ENCODE measurements around the gene RRM1. TPM values are rescaled to one million over a fixed set of nuclear protein-coding genes. Genes with fewer than 3 reads are reported as not detected.

Gene RRM1
- polyA plus RNA-seq, 1 donor (not counting 4 experiments of a cell fraction or from before 2014, with no cell fraction given): 65.6 TPM

GRCh38 chr11:4087551-4087950 lies 7.0 kb upstream of the RRM1 start:
- DNase-seq (ENCODE audit: low read depth, low spot score): no peak
- Histone ChIP-seq H3K4me3 (ENCODE audit: control insufficient read depth in 2 of 3, extremely low read depth in 1 of 3, insufficient read depth in 2 of 3, low read depth in 1 of 3, low read length in 3 of 3) (no peak overlapping the region), H3K27me3 (ENCODE audit: control insufficient read depth, extremely low read depth, insufficient read depth, low read length) (no peaks in the 10 kb centered on the region), H3K27ac (ENCODE audit: control insufficient read depth, insufficient read depth, low read length) (no peak overlapping the region), H3K9me3 (ENCODE audit: control insufficient read depth, low read depth, low read length) (no peaks in the 10 kb centered on the region), H3K9me1 (ENCODE audit: control insufficient read depth, extremely low read depth, insufficient read depth, low read length) (no peaks in the 10 kb centered on the region), H2AFZ (ENCODE audit: control insufficient read depth, low read length) (no peak overlapping the region), H3K9ac (ENCODE audit: control insufficient read depth, extremely low read depth, insufficient read depth, low read length) (no peak overlapping the region), H3K4me2 (ENCODE audit: control insufficient read depth, extremely low read depth, insufficient read depth, low read depth, low read length) (no peak overlapping the region), H3K36me3 (ENCODE audit: control insufficient read depth in 2 of 2, extremely low read depth in 1 of 2, insufficient read depth in 2 of 2, low read length in 2 of 2) (peaks cover 9 to 20% of the 10 kb centered on the region in 2 experiments), H3K4me1 (ENCODE audit: control insufficient read depth, extremely low read depth, insufficient read depth, low read length) (no peaks in the 10 kb centered on the region), H3K79me2 (ENCODE audit: control insufficient read depth, insufficient read depth, low read length) (no peaks in the 10 kb centered on the region), H4K20me1 (ENCODE audit: control insufficient read depth, extremely low read depth, insufficient read depth, low read length) (no peaks in the 10 kb centered on the region)
- dilution Hi-C loops (cut with MboI; ENCODE audit: extremely low pct_ligation_motif_present, low sequenced_read_pairs): no loop called here
- no peak for FAIRE-seq
- TF ChIP-seq, protein P1, sequence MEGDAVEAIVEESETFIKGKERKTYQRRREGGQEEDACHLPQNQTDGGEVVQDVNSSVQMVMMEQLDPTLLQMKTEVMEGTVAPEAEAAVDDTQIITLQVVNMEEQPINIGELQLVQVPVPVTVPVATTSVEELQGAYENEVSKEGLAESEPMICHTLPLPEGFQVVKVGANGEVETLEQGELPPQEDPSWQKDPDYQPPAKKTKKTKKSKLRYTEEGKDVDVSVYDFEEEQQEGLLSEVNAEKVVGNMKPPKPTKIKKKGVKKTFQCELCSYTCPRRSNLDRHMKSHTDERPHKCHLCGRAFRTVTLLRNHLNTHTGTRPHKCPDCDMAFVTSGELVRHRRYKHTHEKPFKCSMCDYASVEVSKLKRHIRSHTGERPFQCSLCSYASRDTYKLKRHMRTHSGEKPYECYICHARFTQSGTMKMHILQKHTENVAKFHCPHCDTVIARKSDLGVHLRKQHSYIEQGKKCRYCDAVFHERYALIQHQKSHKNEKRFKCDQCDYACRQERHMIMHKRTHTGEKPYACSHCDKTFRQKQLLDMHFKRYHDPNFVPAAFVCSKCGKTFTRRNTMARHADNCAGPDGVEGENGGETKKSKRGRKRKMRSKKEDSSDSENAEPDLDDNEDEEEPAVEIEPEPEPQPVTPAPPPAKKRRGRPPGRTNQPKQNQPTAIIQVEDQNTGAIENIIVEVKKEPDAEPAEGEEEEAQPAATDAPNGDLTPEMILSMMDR (optimal IDR thresholded peaks at IDR 0.05 in 1 of 3, IDR thresholded peaks at IDR 0.05 in 1 of 3, conservative IDR thresholded peaks at IDR 0.05 in 1 of 3; ENCODE audit: extremely low read depth in 1 of 3, insufficient read depth in 2 of 3, low read length in 3 of 3): peak in 1 of 3 experiments; percentile 31
- TF ChIP-seq EZH2 (IDR thresholded peaks at IDR 0.05; ENCODE audit: low read length): no peak

DNA sequence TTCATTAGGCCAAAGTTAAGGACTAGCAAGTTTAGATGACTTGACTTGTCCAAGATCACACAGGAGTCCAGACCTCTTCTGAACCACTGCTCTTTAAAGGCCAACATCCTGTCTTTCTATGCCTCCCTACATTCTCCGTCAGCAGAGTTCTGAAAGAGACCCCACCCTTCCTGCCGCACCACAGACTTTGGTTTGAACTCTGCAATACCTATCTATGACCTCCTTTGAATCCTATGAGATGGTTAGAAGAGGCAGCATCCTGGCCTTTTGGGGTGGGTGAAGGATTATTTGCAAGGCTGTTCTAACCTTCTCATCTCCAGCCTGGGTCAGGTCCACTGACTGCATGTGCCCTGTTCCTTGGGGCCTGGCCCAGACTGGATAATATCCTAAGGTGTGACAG lies 4.3 kb upstream of the RRM1 start:
- dilution Hi-C loops (cut with MboI; ENCODE audit: extremely low pct_ligation_motif_present, low sequenced_read_pairs): no loop called here

More for the DNA sequence above, 4.3 kb upstream of the RRM1 start:
- Histone ChIP-seq H2AFZ (ENCODE audit: control insufficient read depth, low read length) (no peak overlapping the region), H3K79me2 (ENCODE audit: control insufficient read depth, insufficient read depth, low read length) (peaks cover 5% of the 10 kb centered on the region), H3K27me3 (ENCODE audit: control insufficient read depth, extremely low read depth, insufficient read depth, low read length) (no peaks in the 10 kb centered on the region), H3K27ac (ENCODE audit: control insufficient read depth, insufficient read depth, low read length) (no peak overlapping the region), H4K20me1 (ENCODE audit: control insufficient read depth, extremely low read depth, insufficient read depth, low read length) (no peaks in the 10 kb centered on the region), H3K4me3 (ENCODE audit: control insufficient read depth in 2 of 3, extremely low read depth in 1 of 3, insufficient read depth in 2 of 3, low read depth in 1 of 3, low read length in 3 of 3) (no peak overlapping the region), H3K9me1 (ENCODE audit: control insufficient read depth, extremely low read depth, insufficient read depth, low read length) (no peaks in the 10 kb centered on the region), H3K36me3 (ENCODE audit: control insufficient read depth in 2 of 2, extremely low read depth in 1 of 2, insufficient read depth in 2 of 2, low read length in 2 of 2) (peaks cover 0 to 12% of the 10 kb centered on the region in 2 experiments), H3K4me1 (ENCODE audit: control insufficient read depth, extremely low read depth, insufficient read depth, low read length) (peaks cover 6% of the 10 kb centered on the region), H3K9me3 (ENCODE audit: control insufficient read depth, low read depth, low read length) (no peaks in the 10 kb centered on the region), H3K9ac (ENCODE audit: control insufficient read depth, extremely low read depth, insufficient read depth, low read length) (no peak overlapping the region), H3K4me2 (ENCODE audit: control insufficient read depth, extremely low read depth, insufficient read depth, low read depth, low read length) (no peak overlapping the region)
- DNase-seq (ENCODE audit: low read depth, low spot score) (no peak), FAIRE-seq (no peak)
- TF ChIP-seq, protein P1 (optimal IDR thresholded peaks at IDR 0.05 in 1 of 3, IDR thresholded peaks at IDR 0.05 in 1 of 3, conservative IDR thresholded peaks at IDR 0.05 in 1 of 3; ENCODE audit: extremely low read depth in 1 of 3, insufficient read depth in 2 of 3, low read length in 3 of 3): no peak
- TF ChIP-seq EZH2 (IDR thresholded peaks at IDR 0.05; ENCODE audit: low read length): no peak

Measured in keratinocyte (primary cell).